ENCODE measurements around the gene EOLA1. TPM values are rescaled to one million over a fixed set of nuclear protein-coding genes. Genes with fewer than 3 reads are reported as not detected.
"Not testable (repeated sequence)": the region's sequence is repeated elsewhere in the genome, so short reads cannot be mapped to it uniquely, and the experiment has no call there.

The EOLA1 gene
- total RNA-seq, 1 experiment from 2014 or later = 30.3 TPM

- DNase-seq (ENCODE audit: low read depth); in situ Hi-C loops (cut with HindIII; ENCODE audit: low pct_unique_long_range_greater_than_20kb, low sequenced_read_pairs): not testable (repeated sequence)
Measured at GRCh38 chrX:149534926-149535602, 5.7 kb upstream of the EOLA1 start.

GRCh38 chrX:149537474-149537873 is 3.3 kb upstream of the EOLA1 start:
- in situ Hi-C loops (cut with HindIII; ENCODE audit: low pct_unique_long_range_greater_than_20kb, low sequenced_read_pairs); DNase-seq (ENCODE audit: low read depth): not testable (repeated sequence)

GRCh38 chrX:149539283-149540130 is 1.3 kb upstream of the EOLA1 start:
- DNase-seq (ENCODE audit: low read depth) = peak; percentile 94
- in situ Hi-C loops (cut with HindIII; ENCODE audit: low pct_unique_long_range_greater_than_20kb, low sequenced_read_pairs) = no loop called here

DNA sequence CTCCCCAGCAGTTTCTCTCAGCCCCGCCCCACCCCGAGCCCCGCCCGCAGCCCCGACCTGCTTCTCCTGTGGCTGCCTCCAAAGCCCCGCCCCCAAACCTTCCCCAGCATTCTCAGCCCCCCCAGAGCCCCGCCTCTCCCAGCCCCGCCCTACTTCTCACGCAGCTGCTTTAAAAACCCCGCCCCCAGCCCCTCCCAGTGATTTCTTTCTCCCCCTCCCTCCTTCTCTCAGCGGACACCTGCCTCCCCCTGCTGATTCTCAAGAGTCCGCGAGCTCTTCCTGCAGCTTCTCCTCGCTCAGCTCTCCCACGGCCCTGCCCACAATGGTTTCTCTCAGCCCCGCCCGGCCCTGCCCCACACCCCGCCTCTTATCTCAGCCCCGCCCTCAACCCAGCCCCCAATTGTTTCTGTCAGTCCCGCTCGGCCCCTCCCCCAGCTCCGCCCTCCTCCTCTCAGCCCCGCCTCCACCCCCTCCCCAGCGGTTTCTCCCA is 636 bp upstream of the EOLA1 start:
- in situ Hi-C loops (cut with HindIII; ENCODE audit: low pct_unique_long_range_greater_than_20kb, low sequenced_read_pairs) = no loop called here
- no peak for DNase-seq (ENCODE audit: low read depth)

DNA sequence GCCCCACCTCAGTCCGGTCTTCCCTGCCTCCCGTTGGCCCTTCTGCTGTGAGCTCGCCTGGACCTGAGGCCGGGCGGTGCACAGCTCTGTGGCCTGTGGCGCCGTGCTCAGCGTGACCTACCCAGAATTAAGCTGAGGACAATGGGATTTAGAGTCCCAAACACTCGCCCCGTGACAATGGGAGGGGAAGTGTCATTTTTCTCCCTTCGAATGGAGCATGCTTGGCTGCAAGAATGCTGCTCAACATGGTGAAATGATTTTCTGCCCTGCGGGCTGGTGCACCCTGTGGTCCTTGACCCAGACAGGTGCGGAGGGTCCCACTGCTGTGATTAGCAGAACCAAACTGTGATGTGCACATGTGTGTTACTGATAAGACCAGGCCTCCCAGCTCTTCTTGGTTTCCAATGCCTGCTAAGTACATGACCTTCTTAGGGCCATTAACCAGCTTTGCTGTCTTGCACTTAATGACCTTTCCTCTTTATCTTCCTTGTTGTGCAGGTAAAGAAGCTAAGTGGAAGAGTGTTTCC is 772 bp downstream of the EOLA1 start:
- no peak for DNase-seq (ENCODE audit: low read depth)
- in situ Hi-C loops (cut with HindIII; ENCODE audit: low pct_unique_long_range_greater_than_20kb, low sequenced_read_pairs) = no loop called here

DNA sequence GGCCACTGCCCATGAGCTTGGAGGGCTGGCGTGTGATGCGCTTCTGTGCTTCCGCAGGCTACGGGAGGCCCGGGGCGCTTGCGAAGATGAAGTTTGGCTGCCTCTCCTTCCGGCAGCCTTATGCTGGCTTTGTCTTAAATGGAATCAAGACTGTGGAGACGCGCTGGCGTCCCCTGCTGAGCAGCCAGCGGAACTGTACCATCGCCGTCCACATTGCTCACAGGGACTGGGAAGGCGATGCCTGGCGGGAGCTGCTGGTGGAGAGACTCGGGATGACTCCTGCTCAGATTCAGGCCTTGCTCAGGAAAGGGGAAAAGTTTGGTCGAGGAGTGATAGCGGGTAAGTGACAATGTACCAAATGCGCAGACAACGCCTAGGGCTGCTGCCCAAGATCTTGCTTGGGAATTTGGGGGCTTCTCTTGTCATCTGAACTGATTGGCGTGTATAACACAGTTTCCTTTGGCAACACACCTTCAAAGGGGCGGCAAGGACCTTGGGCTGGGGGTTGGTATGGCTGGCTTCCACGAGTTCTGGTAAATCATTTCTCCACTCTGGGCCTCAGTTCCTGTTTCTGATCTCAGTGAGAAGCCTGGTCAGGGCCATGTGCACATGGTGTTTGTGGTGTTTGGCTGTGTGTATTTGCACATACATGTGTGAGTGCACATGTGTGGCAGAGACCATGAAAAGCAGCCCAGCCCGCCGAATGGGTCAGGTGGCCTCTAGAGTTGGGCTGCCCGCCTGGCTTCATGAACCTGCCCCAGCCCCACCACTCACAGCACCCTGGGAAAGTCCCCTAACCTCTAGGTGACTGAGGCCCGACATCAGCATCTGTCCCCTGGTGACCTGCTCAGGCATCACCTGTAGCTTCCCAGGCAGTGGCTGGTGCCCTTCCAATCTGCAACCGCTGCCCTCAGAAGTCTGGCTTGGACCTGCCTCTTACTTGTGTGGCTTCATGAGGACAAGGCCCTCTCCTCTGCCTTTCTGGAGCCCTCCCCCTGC is 5.0 kb downstream of the EOLA1 start:
- in situ Hi-C loops (cut with HindIII; ENCODE audit: low pct_unique_long_range_greater_than_20kb, low sequenced_read_pairs); DNase-seq (ENCODE audit: low read depth): not testable (repeated sequence)

GRCh38 chrX:149546962-149547361 is 6.2 kb downstream of the EOLA1 start:
- DNase-seq (ENCODE audit: low read depth); in situ Hi-C loops (cut with HindIII; ENCODE audit: low pct_unique_long_range_greater_than_20kb, low sequenced_read_pairs): not testable (repeated sequence)

DNA sequence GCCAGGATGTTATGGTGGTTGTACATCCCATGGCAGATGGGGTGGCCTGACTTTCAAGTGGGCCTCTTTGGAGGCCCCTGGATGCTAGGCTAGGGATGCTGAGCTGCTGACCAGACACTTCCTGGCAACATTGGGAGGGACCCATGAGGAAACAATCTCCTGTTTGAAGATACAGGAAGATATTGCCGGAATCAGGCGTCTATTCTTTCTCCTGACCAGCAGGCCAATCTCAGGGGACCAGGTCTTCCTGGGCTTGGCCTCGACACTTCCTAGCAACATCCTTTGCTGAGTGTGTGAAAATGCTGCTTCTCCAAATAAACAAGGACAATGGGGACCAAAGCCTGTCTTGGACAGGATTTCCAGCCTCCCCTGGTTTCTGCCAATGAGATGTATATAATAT is 7.0 kb downstream of the EOLA1 start:
- in situ Hi-C loops (cut with HindIII; ENCODE audit: low pct_unique_long_range_greater_than_20kb, low sequenced_read_pairs); DNase-seq (ENCODE audit: low read depth): not testable (repeated sequence)

DNA sequence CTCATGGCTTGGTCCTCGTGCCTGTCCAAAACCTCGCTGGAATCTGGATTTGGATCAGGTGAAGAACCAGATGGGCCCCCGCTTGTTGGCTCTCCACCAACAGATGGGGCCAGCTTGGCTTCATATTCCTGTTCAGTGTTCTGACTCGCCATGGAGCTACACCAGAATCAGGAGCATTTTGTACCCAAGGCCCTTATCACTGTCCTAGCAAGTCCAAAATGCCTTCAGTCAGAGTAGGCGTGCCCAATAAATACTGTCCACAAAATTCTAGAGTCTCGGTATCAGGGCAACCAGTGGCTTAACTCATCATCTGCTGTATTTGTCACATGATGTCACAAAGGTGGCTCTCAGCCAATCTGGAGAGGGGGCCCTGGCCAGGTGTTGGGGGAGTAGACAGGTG is 8.9 kb downstream of the EOLA1 start, which contains the start of gene HSFX3:
Gene HSFX3 (minus strand): TSS at position 224 of the 400 bp plus-strand sequence. CDS start 72 bp downstream, at position 152.
- in situ Hi-C loops (cut with HindIII; ENCODE audit: low pct_unique_long_range_greater_than_20kb, low sequenced_read_pairs); DNase-seq (ENCODE audit: low read depth): not testable (repeated sequence)

GRCh38 chrX:149550454-149550853 is 9.6 kb downstream of the EOLA1 start:
- in situ Hi-C loops (cut with HindIII; ENCODE audit: low pct_unique_long_range_greater_than_20kb, low sequenced_read_pairs); DNase-seq (ENCODE audit: low read depth): not testable (repeated sequence)

DNA sequence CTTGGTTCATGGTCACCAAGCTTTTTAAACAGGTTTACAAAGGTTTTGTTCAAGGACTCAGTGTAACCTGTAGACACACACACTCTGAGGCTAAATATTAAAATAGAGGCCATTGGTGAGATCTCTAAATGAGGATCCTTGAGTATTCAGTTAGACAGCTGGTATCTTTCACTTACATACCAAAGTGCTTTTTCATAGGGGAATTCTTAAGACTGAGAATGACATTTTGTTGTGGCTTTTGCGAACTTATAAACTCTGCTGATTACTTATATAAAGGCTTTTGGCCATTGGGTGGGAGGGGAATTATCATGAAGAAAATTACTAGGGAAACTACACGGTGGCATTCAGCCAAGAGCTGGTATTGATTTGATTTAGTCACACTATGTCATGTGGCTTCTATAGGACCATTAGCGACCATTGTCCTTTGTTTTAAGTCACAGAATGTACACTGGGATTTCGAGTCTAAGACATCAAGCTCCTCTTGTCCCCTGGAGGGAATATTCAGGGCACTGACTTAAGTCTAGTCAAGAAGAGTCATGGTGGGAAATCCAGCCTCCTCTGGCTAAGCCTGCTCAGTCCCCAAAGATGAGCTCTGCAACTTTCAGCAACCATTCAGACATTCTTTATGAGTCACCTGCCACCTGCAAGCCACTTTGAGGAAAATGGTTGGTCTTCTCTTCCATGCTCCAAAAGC is 10.6 kb downstream of the EOLA1 start:
- DNase-seq (ENCODE audit: low read depth); in situ Hi-C loops (cut with HindIII; ENCODE audit: low pct_unique_long_range_greater_than_20kb, low sequenced_read_pairs): not testable (repeated sequence)

GRCh38 chrX:149551939-149552248 is 11.1 kb downstream of the EOLA1 start:
- in situ Hi-C loops (cut with HindIII; ENCODE audit: low pct_unique_long_range_greater_than_20kb, low sequenced_read_pairs) = not testable (repeated sequence)

GRCh38 chrX:149555251-149555650 is 14.4 kb downstream of the EOLA1 start:
- in situ Hi-C loops (cut with HindIII; ENCODE audit: low pct_unique_long_range_greater_than_20kb, low sequenced_read_pairs); DNase-seq (ENCODE audit: low read depth): not testable (repeated sequence)

More at GRCh38 chrX:149551939-149552248, 11.1 kb downstream of the EOLA1 start:
- not testable (repeated sequence) for DNase-seq (ENCODE audit: low read depth)

DNA sequence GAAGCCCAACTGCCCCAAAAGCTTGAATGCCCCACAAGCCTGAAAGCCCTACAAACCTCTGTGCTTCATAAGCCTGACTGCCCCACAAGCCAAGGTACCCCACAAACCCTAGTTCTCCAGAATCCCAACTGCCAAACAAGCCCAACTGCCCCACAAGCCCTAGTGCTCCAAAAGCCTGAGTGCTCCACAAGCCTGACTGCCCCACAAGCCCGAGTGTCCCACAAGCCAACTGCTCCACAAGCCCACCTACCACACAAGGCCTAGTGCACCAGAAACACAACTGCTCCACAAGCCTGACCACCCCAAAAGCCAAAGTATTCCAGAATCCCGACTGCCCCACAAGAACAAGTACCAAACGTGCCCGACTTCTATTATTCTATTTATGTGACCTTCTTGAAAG is 22.5 kb downstream of the EOLA1 start:
- no peak for DNase-seq (ENCODE audit: low read depth)
- in situ Hi-C loops (cut with HindIII; ENCODE audit: low pct_unique_long_range_greater_than_20kb, low sequenced_read_pairs) = no loop called here

- in situ Hi-C loops (cut with HindIII; ENCODE audit: low pct_unique_long_range_greater_than_20kb, low sequenced_read_pairs) = no loop called here
- DNase-seq (ENCODE audit: low read depth) = no peak
Measured at GRCh38 chrX:149567621-149568417, 27.0 kb downstream of the EOLA1 start.

- DNase-seq (ENCODE audit: low read depth) = no peak
- in situ Hi-C loops (cut with HindIII; ENCODE audit: low pct_unique_long_range_greater_than_20kb, low sequenced_read_pairs) = no loop called here
Measured at GRCh38 chrX:149568701-149569296, 28.0 kb downstream of the EOLA1 start.
